ENCODE data around the gene MYO3A.

DNA sequence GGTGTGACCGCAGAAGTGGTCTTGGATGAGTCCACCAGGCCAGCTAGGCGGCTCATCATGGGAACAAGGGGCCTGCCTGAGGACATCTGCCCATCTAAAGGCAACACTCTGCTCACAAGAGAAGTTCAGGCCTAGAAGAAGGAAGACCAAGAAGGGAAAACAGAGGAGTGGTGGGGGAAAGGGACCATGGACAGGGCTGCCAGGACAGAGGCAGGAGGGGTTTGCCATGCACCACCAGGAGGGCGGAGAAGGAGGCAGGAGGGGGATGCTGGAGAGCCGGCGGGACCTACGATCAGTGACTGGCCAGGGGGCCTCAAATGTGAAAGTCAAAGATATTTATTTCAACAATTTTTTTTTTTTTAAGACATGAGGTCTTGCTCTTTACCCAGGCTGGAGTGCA is 315.7 kb downstream of the MYO3A start:
- TF ChIP-seq, protein P1, sequence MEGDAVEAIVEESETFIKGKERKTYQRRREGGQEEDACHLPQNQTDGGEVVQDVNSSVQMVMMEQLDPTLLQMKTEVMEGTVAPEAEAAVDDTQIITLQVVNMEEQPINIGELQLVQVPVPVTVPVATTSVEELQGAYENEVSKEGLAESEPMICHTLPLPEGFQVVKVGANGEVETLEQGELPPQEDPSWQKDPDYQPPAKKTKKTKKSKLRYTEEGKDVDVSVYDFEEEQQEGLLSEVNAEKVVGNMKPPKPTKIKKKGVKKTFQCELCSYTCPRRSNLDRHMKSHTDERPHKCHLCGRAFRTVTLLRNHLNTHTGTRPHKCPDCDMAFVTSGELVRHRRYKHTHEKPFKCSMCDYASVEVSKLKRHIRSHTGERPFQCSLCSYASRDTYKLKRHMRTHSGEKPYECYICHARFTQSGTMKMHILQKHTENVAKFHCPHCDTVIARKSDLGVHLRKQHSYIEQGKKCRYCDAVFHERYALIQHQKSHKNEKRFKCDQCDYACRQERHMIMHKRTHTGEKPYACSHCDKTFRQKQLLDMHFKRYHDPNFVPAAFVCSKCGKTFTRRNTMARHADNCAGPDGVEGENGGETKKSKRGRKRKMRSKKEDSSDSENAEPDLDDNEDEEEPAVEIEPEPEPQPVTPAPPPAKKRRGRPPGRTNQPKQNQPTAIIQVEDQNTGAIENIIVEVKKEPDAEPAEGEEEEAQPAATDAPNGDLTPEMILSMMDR (conservative IDR thresholded peaks at IDR 0.05 in 1 of 2, IDR thresholded peaks at IDR 0.05 in 1 of 2; ENCODE audit: low read depth in 1 of 2, low read length in 2 of 2) = no peak
- TF ChIP-seq EZH2 (IDR thresholded peaks at IDR 0.05; ENCODE audit: low read length, missing control alignments) = no peak

Measured in fibroblast of lung (primary cell).